HepG2 (cell line): Measurements from ENCODE around the gene LST1. TPM values are rescaled to one million over a fixed set of nuclear protein-coding genes. Genes with fewer than 3 reads are reported as not detected.

Source experiments
- AHDC1 ChIP-seq: sonication (generic); formaldehyde crosslinking; IDR thresholded peaks from 2 replicates; pipeline ENCODE4 v1.5.1; 2020; ENCODE audit warnings: mild to moderate bottlenecking, missing genetic modification reagents, borderline replicate concordance
- DRAP1 ChIP-seq: IDR thresholded peaks from 2 replicates; pipeline ENCODE4 v1.6.1; 2016; ENCODE audit warnings: missing genetic modification reagents, missing compliant biosample characterization
- FOSL2 ChIP-seq: sonication (generic); formaldehyde crosslinking; IDR thresholded peaks from 2 replicates; pipeline ENCODE4 v1.4.0; 2020; ENCODE audit warnings: missing genetic modification reagents
- KLF9 ChIP-seq: IDR thresholded peaks from 2 replicates; pipeline ENCODE4 v1.6.1; 2016; ENCODE audit warnings: low read depth
- MBNL3 ChIP-seq: fragments of 250-450 bp; sonication (Bioruptor Pico); conservative IDR thresholded peaks from 2 replicates; pipeline ENCODE4 v1.8.0; 2022; ENCODE audit warnings: mild to moderate bottlenecking, inconsistent platforms
- SALL1 ChIP-seq: sonication (generic); formaldehyde crosslinking; IDR thresholded peaks from 2 replicates; pipeline ENCODE4 v1.8.0; 2022; ENCODE audit warnings: mild to moderate bottlenecking, missing genetic modification reagents
- SRSF4 ChIP-seq: fragments of 200-400 bp; formaldehyde crosslinking; IDR thresholded peaks from one replicate; pipeline ENCODE4 v1.6.1; 2018; ENCODE audit warnings: mild to moderate bottlenecking, low read depth, low read length, moderate library complexity; ENCODE audit not compliant: poor library complexity, severe bottlenecking
- THYN1 ChIP-seq: sonication (generic); formaldehyde crosslinking; IDR thresholded peaks from 2 replicates; pipeline ENCODE4 v1.8.1; 2023; ENCODE audit warnings: low read depth, mild to moderate bottlenecking, moderate library complexity, missing genetic modification reagents, borderline replicate concordance
- UBTF ChIP-seq: sonication (generic); formaldehyde crosslinking; IDR thresholded peaks from 2 replicates; pipeline ENCODE4 v1.4.0; 2020; ENCODE audit warnings: mild to moderate bottlenecking, missing genetic modification reagents
- ZBTB34 ChIP-seq: sonication (generic); formaldehyde crosslinking; IDR thresholded peaks from 2 replicates; pipeline ENCODE4 v1.8.0; 2022; ENCODE audit warnings: mild to moderate bottlenecking, missing genetic modification reagents
- ZNF350 ChIP-seq: sonication (generic); formaldehyde crosslinking; IDR thresholded peaks from 2 replicates; pipeline ENCODE4 v1.4.0; 2020; ENCODE audit warnings: mild to moderate bottlenecking, low read depth, missing genetic modification reagents, borderline replicate concordance
- ZNF547 ChIP-seq: sonication (generic); formaldehyde crosslinking; IDR thresholded peaks from 2 replicates; pipeline ENCODE4 v1.5.1; 2020; ENCODE audit warnings: mild to moderate bottlenecking, missing genetic modification reagents
- ZXDC ChIP-seq: sonication (generic); formaldehyde crosslinking; IDR thresholded peaks from 2 replicates; pipeline ENCODE4 v1.5.0; 2020; ENCODE audit warnings: mild to moderate bottlenecking, missing genetic modification reagents
- polyA plus RNA-seq, 8 experiments: library from polyadenylated mRNA; depleted of rRNA in 3 of 8; stranded (reverse) in 7 of 8; unstranded in 1 of 8; fragments of >200 nt; fragmentation: Illumina TruSeq in 4 of 8; extraction: Trizol in 4 of 8; gene quantifications; 2 replicates each; pipeline versions ENCODE4 v1.2.1 to v1.2.3, GENCODE V29; 2011 to 2016; ENCODE audit warnings: low read depth in 4 of 8, missing spikeins in 1 of 8, mixed read lengths in 1 of 8; ENCODE audit not compliant: insufficient read depth in 1 of 8
- total RNA-seq, 5 experiments: library from RNA; depleted of rRNA; stranded (reverse); fragments of >200 nt; fragmentation: Illumina TruSeq; extraction: Trizol; gene quantifications; 2 replicates each; pipeline ENCODE4 v1.2.3, GENCODE V29; 2016; ENCODE audit warnings: low read depth in 1 of 5

LST1 gene
- total and polyA plus RNA-seq, 2 of the 13 experiments (the other 11 are each of a cell fraction or from before 2014, with no cell fraction given), result not detected

- TF ChIP-seq AHDC1 (CRISPR knock-in tag) (peak; percentile 63; the same call in 1 of the 2 replicates), UBTF (CRISPR knock-in tag) (peak; percentile 92), THYN1 (no peak), ZXDC (CRISPR knock-in tag) (no peak), ZNF350 (CRISPR knock-in tag) (peak; percentile 97), FOSL2 (CRISPR knock-in tag) (peak; percentile 47; the same call in 1 of the 2 replicates), ZNF547 (CRISPR knock-in tag) (peak; percentile 96), DRAP1 (CRISPR knock-in tag) (peak; percentile 85), KLF9 (CRISPR knock-in tag) (no peak), SRSF4 (no peak), MBNL3 (CRISPR knock-in tag) (no peak), SALL1 (CRISPR knock-in tag) (peak; percentile 77), ZBTB34 (peak; percentile 61; the same call in 1 of the 2 replicates)
Measured at GRCh38 chr6:31541658-31542521, 44.2 kb upstream of the LST1 start, which contains the start of gene DDX39B (continued).
